HepG2 (cell line): ENCODE measurements around the gene PAPOLA. TPM values are rescaled to one million over a fixed set of nuclear protein-coding genes. Genes with fewer than 3 reads are reported as not detected.

ENCODE experiments used
- FOXC1 ChIP-seq: sonication (generic); formaldehyde crosslinking; IDR thresholded peaks from 2 replicates; pipeline ENCODE4 v1.8.0; 2022; ENCODE audit warnings: mild to moderate bottlenecking, missing genetic modification reagents, borderline replicate concordance
- NFE2 ChIP-seq: sonication (generic); formaldehyde crosslinking; IDR thresholded peaks from 2 replicates; pipeline ENCODE4 v1.4.0; 2020; ENCODE audit warnings: missing genetic modification reagents
- ZBTB42 ChIP-seq: sonication (generic); formaldehyde crosslinking; IDR thresholded peaks from 2 replicates; pipeline ENCODE4 v1.5.0; 2020; ENCODE audit warnings: mild to moderate bottlenecking, missing genetic modification reagents
- ZNF644 ChIP-seq: IDR thresholded peaks from 2 replicates; pipeline ENCODE4 v1.6.1; 2016; ENCODE audit warnings: low read depth
- polyA plus RNA-seq, 8 experiments: library from polyadenylated mRNA; depleted of rRNA in 3 of 8; stranded (reverse) in 7 of 8; unstranded in 1 of 8; fragments of >200 nt; fragmentation: Illumina TruSeq in 4 of 8; extraction: Trizol in 4 of 8; gene quantifications; 2 replicates each; pipeline versions ENCODE4 v1.2.1 to v1.2.3, GENCODE V29; 2011 to 2016; ENCODE audit warnings: low read depth in 4 of 8, missing spikeins in 1 of 8, mixed read lengths in 1 of 8; ENCODE audit not compliant: insufficient read depth in 1 of 8
- total RNA-seq, 5 experiments: library from RNA; depleted of rRNA; stranded (reverse); fragments of >200 nt; fragmentation: Illumina TruSeq; extraction: Trizol; gene quantifications; 2 replicates each; pipeline ENCODE4 v1.2.3, GENCODE V29; 2016; ENCODE audit warnings: low read depth in 1 of 5
- TF ChIP-seq, protein P1 (sequence below), 2 experiments: fragments of 450-650 bp in 1 of 2; sonication (generic) in 1 of 2; formaldehyde crosslinking in 1 of 2; IDR thresholded peaks; 2 replicates each; pipeline versions ENCODE4 v1.6.1 to v1.8.0; 2016 to 2022; ENCODE audit warnings: antibody characterized with exemption in 1 of 2, mild to moderate bottlenecking in 1 of 2, missing genetic modification reagents in 1 of 2

Gene PAPOLA
- total and polyA plus RNA-seq, 2 of the 13 experiments (the other 11 are each of a cell fraction or from before 2014, with no cell fraction given) = 103 to 151 TPM

- TF ChIP-seq ZNF644 (no peak), NFE2 (no peak), ZBTB42 (CRISPR knock-in tag) (no peak), FOXC1 (no peak)
- TF ChIP-seq, protein P1, sequence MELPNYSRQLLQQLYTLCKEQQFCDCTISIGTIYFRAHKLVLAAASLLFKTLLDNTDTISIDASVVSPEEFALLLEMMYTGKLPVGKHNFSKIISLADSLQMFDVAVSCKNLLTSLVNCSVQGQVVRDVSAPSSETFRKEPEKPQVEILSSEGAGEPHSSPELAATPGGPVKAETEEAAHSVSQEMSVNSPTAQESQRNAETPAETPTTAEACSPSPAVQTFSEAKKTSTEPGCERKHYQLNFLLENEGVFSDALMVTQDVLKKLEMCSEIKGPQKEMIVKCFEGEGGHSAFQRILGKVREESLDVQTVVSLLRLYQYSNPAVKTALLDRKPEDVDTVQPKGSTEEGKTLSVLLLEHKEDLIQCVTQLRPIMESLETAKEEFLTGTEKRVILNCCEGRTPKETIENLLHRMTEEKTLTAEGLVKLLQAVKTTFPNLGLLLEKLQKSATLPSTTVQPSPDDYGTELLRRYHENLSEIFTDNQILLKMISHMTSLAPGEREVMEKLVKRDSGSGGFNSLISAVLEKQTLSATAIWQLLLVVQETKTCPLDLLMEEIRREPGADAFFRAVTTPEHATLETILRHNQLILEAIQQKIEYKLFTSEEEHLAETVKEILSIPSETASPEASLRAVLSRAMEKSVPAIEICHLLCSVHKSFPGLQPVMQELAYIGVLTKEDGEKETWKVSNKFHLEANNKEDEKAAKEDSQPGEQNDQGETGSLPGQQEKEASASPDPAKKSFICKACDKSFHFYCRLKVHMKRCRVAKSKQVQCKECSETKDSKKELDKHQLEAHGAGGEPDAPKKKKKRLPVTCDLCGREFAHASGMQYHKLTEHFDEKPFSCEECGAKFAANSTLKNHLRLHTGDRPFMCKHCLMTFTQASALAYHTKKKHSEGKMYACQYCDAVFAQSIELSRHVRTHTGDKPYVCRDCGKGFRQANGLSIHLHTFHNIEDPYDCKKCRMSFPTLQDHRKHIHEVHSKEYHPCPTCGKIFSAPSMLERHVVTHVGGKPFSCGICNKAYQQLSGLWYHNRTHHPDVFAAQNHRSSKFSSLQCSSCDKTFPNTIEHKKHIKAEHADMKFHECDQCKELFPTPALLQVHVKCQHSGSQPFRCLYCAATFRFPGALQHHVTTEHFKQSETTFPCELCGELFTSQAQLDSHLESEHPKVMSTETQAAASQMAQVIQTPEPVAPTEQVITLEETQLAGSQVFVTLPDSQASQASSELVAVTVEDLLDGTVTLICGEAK (IDR thresholded peaks at IDR 0.05) = no peak
- TF ChIP-seq, protein P1 (CRISPR knock-in tag; IDR thresholded peaks at IDR 0.05) = no peak
These were observed 19.2 kb upstream of the PAPOLA start (continued) for GRCh38 chr14:96482986-96483385.
